SK-N-SH (cell line): Measurements from ENCODE around the gene VCX. TPM values are rescaled to one million over a fixed set of nuclear protein-coding genes. Genes with fewer than 3 reads are reported as not detected.

ENCODE experiments used
- CTCF ChIA-PET: fragments of 300-600, 350-600 bp; formaldehyde crosslinking; extraction: SDS; loops from one replicate; lab custom pipeline; 2021; lab: Yijun Ruan, JAX
- POLR2A ChIA-PET: fragments of 350-600 bp; sonication (Branson Sonifier 250); formaldehyde crosslinking; extraction: SDS; loops from one replicate; lab custom pipeline; 2020; ENCODE audit warnings: antibody characterized with exemption, inconsistent platforms; lab: Yijun Ruan, JAX
- DNase-seq: peaks from one replicate; pipeline ENCODE4 v3.0.0; 2012
- H2AFZ ChIP-seq: fragments of 200-600 bp; sonication (generic); 2 replicates; pipeline ENCODE4 v1.8.1; 2016; ENCODE audit warnings: antibody characterized with exemption, mild to moderate bottlenecking, low read depth
- H3F3A ChIP-seq: fragments of 200-600 bp; sonication (generic); replicated peaks from 2 replicates; pipeline ENCODE3; 2016; ENCODE audit warnings: antibody characterized with exemption, mild to moderate bottlenecking; ENCODE audit not compliant: insufficient read depth
- H3K27ac ChIP-seq, 2 experiments: fragments of 200-500 bp in 1 of 2; fragments of 200-600 bp in 1 of 2; sonication (Bioruptor generic) in 1 of 2; sonication (generic), shearing (Covaris generic) in 1 of 2; 2 replicates each; pipeline versions ENCODE4 v1.5.1 to v1.6.1; 2014 to 2016; ENCODE audit warnings: low read depth in 2 of 2, inconsistent platforms in 1 of 2, low read length in 1 of 2, mild to moderate bottlenecking in 1 of 2, mixed read lengths in 1 of 2
- H3K27me3 ChIP-seq: fragments of 200-600 bp; sonication (generic), shearing (Covaris generic); 2 replicates; pipeline ENCODE4 v1.6.1; 2016; ENCODE audit warnings: mixed run types; ENCODE audit not compliant: insufficient read depth
- H3K36me3 ChIP-seq, 2 experiments: fragments of 200-500 bp in 1 of 2; fragments of 200-600 bp in 1 of 2; sonication (Bioruptor generic) in 1 of 2; sonication (generic) in 1 of 2; replicated peaks in 1 of 2; 2 replicates each; pipeline versions ENCODE3 to v1.5.1; 2014 to 2016; ENCODE audit warnings: low read length in 1 of 2, mild to moderate bottlenecking in 1 of 2; ENCODE audit not compliant: insufficient read depth in 2 of 2, control insufficient read depth in 1 of 2
- H3K4me1 ChIP-seq, 2 experiments: fragments of 200-500 bp in 1 of 2; fragments of 200-600 bp in 1 of 2; sonication (Bioruptor generic) in 1 of 2; sonication (generic), shearing (Covaris generic) in 1 of 2; 2 replicates each; pipeline versions ENCODE4 v1.5.1 to v1.6.1; 2014 to 2016; ENCODE audit warnings: low read depth in 1 of 2, low read length in 1 of 2, mixed run types in 1 of 2; ENCODE audit not compliant: insufficient read depth in 2 of 2, control insufficient read depth in 1 of 2
- H3K4me2 ChIP-seq: fragments of 200-600 bp; sonication (generic), shearing (Covaris generic); 2 replicates; pipeline ENCODE4 v1.6.1; 2017; ENCODE audit warnings: mixed run types
- H3K4me3 ChIP-seq, 2 experiments: fragments of 200-500 bp in 1 of 2; fragments of 200-600 bp in 1 of 2; sonication (Bioruptor generic) in 1 of 2; sonication (generic), shearing (Covaris generic) in 1 of 2; 2 replicates each; pipeline versions ENCODE4 v1.5.1 to v1.8.1; 2014 to 2016; ENCODE audit warnings: low read depth in 2 of 2, inconsistent platforms in 1 of 2, low read length in 1 of 2, mild to moderate bottlenecking in 1 of 2, mixed read lengths in 1 of 2, moderate library complexity in 1 of 2
- H3K79me2 ChIP-seq: fragments of 200-600 bp; sonication (generic); 2 replicates; pipeline ENCODE4 v1.8.1; 2017; ENCODE audit warnings: mild to moderate bottlenecking; ENCODE audit not compliant: insufficient read depth
- H3K9ac ChIP-seq: fragments of 200-600 bp; sonication (generic); 2 replicates; pipeline ENCODE4 v1.6.1; 2017; ENCODE audit warnings: mixed run types
- H3K9me2 ChIP-seq: fragments of 200-600 bp; sonication (generic); 2 replicates; pipeline ENCODE4 v1.6.1; 2017; ENCODE audit warnings: mixed run types
- H3K9me3 ChIP-seq: fragments of 200-600 bp; sonication (generic); 2 replicates; pipeline ENCODE4 v1.6.1; 2017; ENCODE audit warnings: mixed run types, mild to moderate bottlenecking, moderate library complexity
- H4K20me1 ChIP-seq: fragments of 200-600 bp; sonication (generic); 2 replicates; pipeline ENCODE4 v1.6.1; 2017; ENCODE audit warnings: mild to moderate bottlenecking, mixed run types; ENCODE audit not compliant: insufficient read depth
- FOSL2 ChIP-seq: IDR thresholded peaks from 2 replicates; pipeline ENCODE4 v1.4.0; 2012; ENCODE audit warnings: low read depth, mild to moderate bottlenecking, moderate library complexity, borderline replicate concordance
- GABPA ChIP-seq: IDR thresholded peaks from 2 replicates; pipeline ENCODE4 v1.4.0; 2012; ENCODE audit warnings: low read depth, mild to moderate bottlenecking
- GATA2 ChIP-seq: sonication (generic); formaldehyde crosslinking; IDR thresholded peaks from 2 replicates; pipeline ENCODE4 v1.5.0; 2020; ENCODE audit warnings: mild to moderate bottlenecking, missing genetic modification reagents
- MEF2A ChIP-seq: IDR thresholded peaks from 2 replicates; pipeline ENCODE4 v1.4.0; 2012; ENCODE audit warnings: low read depth, borderline replicate concordance
- MXI1 ChIP-seq: IDR thresholded peaks from 2 replicates; pipeline ENCODE4 v1.6.1; 2012; ENCODE audit warnings: mild to moderate bottlenecking, low read depth, low read length, improper control_type of control experiment
- NFIC ChIP-seq: IDR thresholded peaks from 2 replicates; pipeline ENCODE4 v1.4.0; 2012; ENCODE audit warnings: borderline replicate concordance
- NRF1 ChIP-seq: IDR thresholded peaks from 2 replicates; pipeline ENCODE4 v1.6.1; 2012; ENCODE audit warnings: low read depth, mild to moderate bottlenecking, low read length
- POLR2AphosphoS5 ChIP-seq: IDR thresholded peaks from 2 replicates; pipeline ENCODE4 v1.6.1; 2012; ENCODE audit warnings: low read depth, low read length
- REST ChIP-seq: IDR thresholded peaks from 2 replicates; pipeline ENCODE4 v1.6.1; 2012; ENCODE audit warnings: mild to moderate bottlenecking, low read depth, low read length, moderate library complexity
- SMC3 ChIP-seq: IDR thresholded peaks from 2 replicates; pipeline ENCODE4 v1.6.1; 2012; ENCODE audit warnings: low read depth, low read length, improper control_type of control experiment
- USF1 ChIP-seq: IDR thresholded peaks from 2 replicates; pipeline ENCODE4 v1.4.0; 2012; ENCODE audit warnings: low read depth, borderline replicate concordance
- YY1 ChIP-seq: IDR thresholded peaks from 2 replicates; pipeline ENCODE4 v1.4.0; 2012; ENCODE audit warnings: low read depth, mild to moderate bottlenecking
- WGBS: methylation state at CpG from one replicate; pipeline ENCODE4 v1.1.6; 2017; ENCODE audit warnings: low lambda C conversion rate; 5-methylcytosine and 5-hydroxymethylcytosine counted together
- polyA plus RNA-seq, 3 experiments: library from polyadenylated mRNA; depleted of rRNA; stranded (reverse); fragments of >200 nt; gene quantifications; 2 replicates each; pipeline ENCODE4 v1.2.3, GENCODE V29; 2012
- TF ChIP-seq, protein P1 (sequence below): fragments of 150-350 bp; IDR thresholded peaks from 2 replicates; pipeline ENCODE4 v1.6.1; 2016; ENCODE audit warnings: mild to moderate bottlenecking, low read depth, low read length
- TF ChIP-seq, protein P2 (sequence below): IDR thresholded peaks from 2 replicates; pipeline ENCODE4 v1.4.0; 2012; ENCODE audit warnings: low read depth
- TF ChIP-seq, protein P3 (sequence below): fragments of 150-350 bp; IDR thresholded peaks from 2 replicates; pipeline ENCODE4 v1.6.1; 2017; ENCODE audit warnings: antibody characterized with exemption, low read length, low read depth, borderline replicate concordance
- TF ChIP-seq, protein P4 (sequence below): fragments of 200-600 bp; sonication (generic); IDR thresholded peaks from 2 replicates; pipeline ENCODE4 v1.6.1; 2017; ENCODE audit warnings: antibody characterized with exemption, mild to moderate bottlenecking, moderate library complexity

VCX gene
- polyA plus RNA-seq, 1 of the 3 experiments (the other 2 are of a cell fraction) = not detected

- Histone ChIP-seq H3K9me3 (no peaks in the 10 kb centered on the region), H3K4me2 (no peak overlapping the region), H3K79me2 (no peaks in the 10 kb centered on the region), H3K4me1 (no peaks in the 10 kb centered on the region), H3K9me2 (no peaks in the 10 kb centered on the region), H3K27ac (no peak overlapping the region), H2AFZ (no peak overlapping the region), H4K20me1 (no peaks in the 10 kb centered on the region), H3K4me3 (no peak overlapping the region), H3K27me3 (no peaks in the 10 kb centered on the region), H3F3A (no peaks in the 10 kb centered on the region), H3K36me3 (no peaks in the 10 kb centered on the region), H3K9ac (no peak overlapping the region)
- WGBS = 37% methylated on average over 2 of the region's 2 CpGs
- CTCF ChIA-PET = no interaction called here
- TF ChIP-seq USF1 (no peak), FOSL2 (no peak), NFIC (no peak)
- DNase-seq = no peak
- POLR2A ChIA-PET = no interaction called here
These were observed 41.3 kb upstream of the VCX start for GRCh38 chrX:7801711-7802110.

- Histone ChIP-seq H3K79me2 (no peaks in the 10 kb centered on the region), H3K4me2 (no peak overlapping the region), H3K9me2 (no peaks in the 10 kb centered on the region), H3K27me3 (no peaks in the 10 kb centered on the region), H3K36me3 (no peaks in the 10 kb centered on the region), H2AFZ (no peak overlapping the region), H3K9ac (no peak overlapping the region), H4K20me1 (no peaks in the 10 kb centered on the region), H3K4me1 (no peaks in the 10 kb centered on the region), H3K27ac (no peak overlapping the region), H3K9me3 (no peaks in the 10 kb centered on the region), H3K4me3 (no peak overlapping the region), H3F3A (no peaks in the 10 kb centered on the region)
- TF ChIP-seq, protein P1, sequence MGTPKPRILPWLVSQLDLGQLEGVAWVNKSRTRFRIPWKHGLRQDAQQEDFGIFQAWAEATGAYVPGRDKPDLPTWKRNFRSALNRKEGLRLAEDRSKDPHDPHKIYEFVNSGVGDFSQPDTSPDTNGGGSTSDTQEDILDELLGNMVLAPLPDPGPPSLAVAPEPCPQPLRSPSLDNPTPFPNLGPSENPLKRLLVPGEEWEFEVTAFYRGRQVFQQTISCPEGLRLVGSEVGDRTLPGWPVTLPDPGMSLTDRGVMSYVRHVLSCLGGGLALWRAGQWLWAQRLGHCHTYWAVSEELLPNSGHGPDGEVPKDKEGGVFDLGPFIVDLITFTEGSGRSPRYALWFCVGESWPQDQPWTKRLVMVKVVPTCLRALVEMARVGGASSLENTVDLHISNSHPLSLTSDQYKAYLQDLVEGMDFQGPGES = no peak
- TF ChIP-seq MEF2A (no peak), POLR2AphosphoS5 (no peak), SMC3 (no peak), GABPA (no peak), GATA2 (no peak), NRF1 (no peak), REST (no peak), MXI1 (no peak), YY1 (no peak)
- TF ChIP-seq, protein P2, sequence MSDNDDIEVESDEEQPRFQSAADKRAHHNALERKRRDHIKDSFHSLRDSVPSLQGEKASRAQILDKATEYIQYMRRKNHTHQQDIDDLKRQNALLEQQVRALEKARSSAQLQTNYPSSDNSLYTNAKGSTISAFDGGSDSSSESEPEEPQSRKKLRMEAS = no peak
- TF ChIP-seq, protein P3, sequence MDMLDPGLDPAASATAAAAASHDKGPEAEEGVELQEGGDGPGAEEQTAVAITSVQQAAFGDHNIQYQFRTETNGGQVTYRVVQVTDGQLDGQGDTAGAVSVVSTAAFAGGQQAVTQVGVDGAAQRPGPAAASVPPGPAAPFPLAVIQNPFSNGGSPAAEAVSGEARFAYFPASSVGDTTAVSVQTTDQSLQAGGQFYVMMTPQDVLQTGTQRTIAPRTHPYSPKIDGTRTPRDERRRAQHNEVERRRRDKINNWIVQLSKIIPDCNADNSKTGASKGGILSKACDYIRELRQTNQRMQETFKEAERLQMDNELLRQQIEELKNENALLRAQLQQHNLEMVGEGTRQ = no peak
- TF ChIP-seq, protein P4, sequence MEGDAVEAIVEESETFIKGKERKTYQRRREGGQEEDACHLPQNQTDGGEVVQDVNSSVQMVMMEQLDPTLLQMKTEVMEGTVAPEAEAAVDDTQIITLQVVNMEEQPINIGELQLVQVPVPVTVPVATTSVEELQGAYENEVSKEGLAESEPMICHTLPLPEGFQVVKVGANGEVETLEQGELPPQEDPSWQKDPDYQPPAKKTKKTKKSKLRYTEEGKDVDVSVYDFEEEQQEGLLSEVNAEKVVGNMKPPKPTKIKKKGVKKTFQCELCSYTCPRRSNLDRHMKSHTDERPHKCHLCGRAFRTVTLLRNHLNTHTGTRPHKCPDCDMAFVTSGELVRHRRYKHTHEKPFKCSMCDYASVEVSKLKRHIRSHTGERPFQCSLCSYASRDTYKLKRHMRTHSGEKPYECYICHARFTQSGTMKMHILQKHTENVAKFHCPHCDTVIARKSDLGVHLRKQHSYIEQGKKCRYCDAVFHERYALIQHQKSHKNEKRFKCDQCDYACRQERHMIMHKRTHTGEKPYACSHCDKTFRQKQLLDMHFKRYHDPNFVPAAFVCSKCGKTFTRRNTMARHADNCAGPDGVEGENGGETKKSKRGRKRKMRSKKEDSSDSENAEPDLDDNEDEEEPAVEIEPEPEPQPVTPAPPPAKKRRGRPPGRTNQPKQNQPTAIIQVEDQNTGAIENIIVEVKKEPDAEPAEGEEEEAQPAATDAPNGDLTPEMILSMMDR = no peak
- POLR2A ChIA-PET = no interaction called here
- DNase-seq = no peak
- 0% methylated on average over 2 of the region's 2 CpGs for WGBS
- CTCF ChIA-PET = no interaction called here
These were observed 27.7 kb upstream of the VCX start for GRCh38 chrX:7815166-7815805.
